Skin of body (tissue), 2 donors: Measurements from ENCODE around the gene NBPF14. TPM values are rescaled to one million over a fixed set of nuclear protein-coding genes. Genes with fewer than 3 reads are reported as not detected.

Experiments
- small RNA-seq: library from RNA; depleted of rRNA; stranded (forward); fragments of <200 nt; gene quantifications from one replicate; pipeline ENCODE3, GENCODE V24; 2014; ENCODE audit warnings: low replicate concordance
- total RNA-seq: library from RNA; depleted of rRNA; stranded (reverse); fragments of >200 nt; gene quantifications from one replicate; pipeline ENCODE4 v1.2.3, GENCODE V29; 2014

NBPF14 gene
- total RNA-seq, 1 donor from 2014 or later: 54.4 TPM

Small RNA genes lying within 50 kb of the gene (small RNA-seq; reads per million reads assigned to genes)
- 1.7 reads per million, percentile 84 among the genes with 10 or more reads in this experiment for gene RF00003

Other genes starting within 250 kb of the NBPF14 start
- gene PPIAL4G, start 112.7 kb downstream of the NBPF14 start, total RNA-seq: under 0.01 TPM
- 3.2 TPM for gene NUDT4B, start 152.8 kb upstream of the NBPF14 start, total RNA-seq
- gene PDE4DIP, start 248.4 kb upstream of the NBPF14 start, total RNA-seq: 134 TPM